ENCODE results near the gene HELB.

Gene HELB

DNA sequence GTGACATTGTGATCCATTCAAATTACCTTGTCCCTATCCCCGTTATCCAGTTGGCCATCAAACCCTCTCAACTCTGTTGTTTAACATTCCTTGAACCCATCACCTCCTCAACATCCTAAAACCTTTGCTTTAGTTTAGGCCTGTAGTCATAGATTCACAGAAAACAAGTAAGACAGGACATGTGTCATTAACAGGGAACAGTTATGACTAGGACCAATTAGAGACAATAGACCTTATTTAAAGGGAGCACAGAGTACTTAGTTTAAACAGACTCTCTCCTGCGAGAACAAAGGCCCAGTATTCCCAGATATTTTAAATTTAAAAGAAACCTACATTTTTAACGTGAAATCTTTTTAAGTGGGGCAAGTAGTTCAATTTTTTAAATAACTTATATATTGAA, 20.0 kb upstream of the HELB start (continued):
- TF ChIP-seq, protein P1, sequence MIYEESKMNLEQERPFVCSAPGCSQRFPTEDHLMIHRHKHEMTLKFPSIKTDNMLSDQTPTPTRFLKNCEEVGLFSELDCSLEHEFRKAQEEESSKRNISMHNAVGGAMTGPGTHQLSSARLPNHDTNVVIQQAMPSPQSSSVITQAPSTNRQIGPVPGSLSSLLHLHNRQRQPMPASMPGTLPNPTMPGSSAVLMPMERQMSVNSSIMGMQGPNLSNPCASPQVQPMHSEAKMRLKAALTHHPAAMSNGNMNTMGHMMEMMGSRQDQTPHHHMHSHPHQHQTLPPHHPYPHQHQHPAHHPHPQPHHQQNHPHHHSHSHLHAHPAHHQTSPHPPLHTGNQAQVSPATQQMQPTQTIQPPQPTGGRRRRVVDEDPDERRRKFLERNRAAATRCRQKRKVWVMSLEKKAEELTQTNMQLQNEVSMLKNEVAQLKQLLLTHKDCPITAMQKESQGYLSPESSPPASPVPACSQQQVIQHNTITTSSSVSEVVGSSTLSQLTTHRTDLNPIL (CRISPR knock-in tag; IDR thresholded peaks at IDR 0.05; ENCODE audit: low read depth): no peak
- no peak for TF ChIP-seq ZNF8 (CRISPR knock-in tag; IDR thresholded peaks at IDR 0.05)

DNA sequence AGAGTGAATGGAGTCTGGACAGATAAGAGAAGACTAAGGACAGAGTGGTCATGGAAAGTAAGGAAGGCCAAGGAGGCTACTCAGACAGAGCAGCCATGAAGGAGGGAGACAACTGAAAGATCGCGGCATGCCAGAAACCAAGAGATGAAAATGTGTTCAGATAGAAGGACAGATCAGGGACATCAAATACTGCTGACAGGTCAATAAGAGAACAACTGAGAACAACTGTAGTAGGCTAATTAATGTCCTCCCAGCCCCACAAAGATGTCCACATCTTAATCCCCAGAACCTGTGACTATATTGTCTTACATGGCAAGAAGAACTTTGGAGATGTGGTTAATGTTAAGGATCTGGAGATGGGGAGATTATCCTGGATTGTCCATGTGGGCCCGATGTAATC, 15.0 kb upstream of the HELB start:
- TF ChIP-seq TOX (CRISPR knock-in tag; IDR thresholded peaks at IDR 0.05; ENCODE audit: borderline replicate concordance): no peak
- no peak for TF ChIP-seq CSDC2 (CRISPR knock-in tag; IDR thresholded peaks at IDR 0.05)
- TF ChIP-seq ZFP30 (CRISPR knock-in tag; IDR thresholded peaks at IDR 0.05): no peak
- TF ChIP-seq, protein P2, sequence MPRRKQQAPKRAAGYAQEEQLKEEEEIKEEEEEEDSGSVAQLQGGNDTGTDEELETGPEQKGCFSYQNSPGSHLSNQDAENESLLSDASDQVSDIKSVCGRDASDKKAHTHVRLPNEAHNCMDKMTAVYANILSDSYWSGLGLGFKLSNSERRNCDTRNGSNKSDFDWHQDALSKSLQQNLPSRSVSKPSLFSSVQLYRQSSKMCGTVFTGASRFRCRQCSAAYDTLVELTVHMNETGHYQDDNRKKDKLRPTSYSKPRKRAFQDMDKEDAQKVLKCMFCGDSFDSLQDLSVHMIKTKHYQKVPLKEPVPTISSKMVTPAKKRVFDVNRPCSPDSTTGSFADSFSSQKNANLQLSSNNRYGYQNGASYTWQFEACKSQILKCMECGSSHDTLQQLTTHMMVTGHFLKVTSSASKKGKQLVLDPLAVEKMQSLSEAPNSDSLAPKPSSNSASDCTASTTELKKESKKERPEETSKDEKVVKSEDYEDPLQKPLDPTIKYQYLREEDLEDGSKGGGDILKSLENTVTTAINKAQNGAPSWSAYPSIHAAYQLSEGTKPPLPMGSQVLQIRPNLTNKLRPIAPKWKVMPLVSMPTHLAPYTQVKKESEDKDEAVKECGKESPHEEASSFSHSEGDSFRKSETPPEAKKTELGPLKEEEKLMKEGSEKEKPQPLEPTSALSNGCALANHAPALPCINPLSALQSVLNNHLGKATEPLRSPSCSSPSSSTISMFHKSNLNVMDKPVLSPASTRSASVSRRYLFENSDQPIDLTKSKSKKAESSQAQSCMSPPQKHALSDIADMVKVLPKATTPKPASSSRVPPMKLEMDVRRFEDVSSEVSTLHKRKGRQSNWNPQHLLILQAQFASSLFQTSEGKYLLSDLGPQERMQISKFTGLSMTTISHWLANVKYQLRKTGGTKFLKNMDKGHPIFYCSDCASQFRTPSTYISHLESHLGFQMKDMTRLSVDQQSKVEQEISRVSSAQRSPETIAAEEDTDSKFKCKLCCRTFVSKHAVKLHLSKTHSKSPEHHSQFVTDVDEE (CRISPR knock-in tag; IDR thresholded peaks at IDR 0.05): no peak
- no peak for TF ChIP-seq SNAI2 (CRISPR knock-in tag; IDR thresholded peaks at IDR 0.05)
- TF ChIP-seq, protein P1 (CRISPR knock-in tag; IDR thresholded peaks at IDR 0.05; ENCODE audit: low read depth): no peak
- no peak for TF ChIP-seq TCF4 (CRISPR knock-in tag; IDR thresholded peaks at IDR 0.05; ENCODE audit: borderline replicate concordance)
- no peak for TF ChIP-seq ZNF8 (CRISPR knock-in tag; IDR thresholded peaks at IDR 0.05)
- no peak for ATAC-seq

DNA sequence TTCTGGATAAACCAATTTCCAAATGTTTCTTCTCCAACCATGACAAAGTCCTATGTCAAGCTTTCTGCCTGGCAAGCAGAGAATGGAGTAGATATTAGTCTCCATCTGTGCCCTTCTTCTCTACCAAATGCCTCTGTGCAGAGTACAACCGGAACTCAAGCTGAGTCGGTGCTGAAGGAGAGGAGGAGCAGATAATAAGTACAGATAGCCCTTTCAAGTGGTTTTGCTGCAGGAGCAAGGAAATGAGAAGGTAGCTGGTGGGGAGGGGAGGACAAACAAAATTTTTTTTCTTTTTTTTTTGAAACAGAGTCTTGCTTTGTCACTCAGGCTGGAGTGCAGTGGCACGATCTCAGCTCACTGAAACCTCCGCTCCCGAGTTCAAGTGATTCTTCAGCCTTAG, 14.2 kb upstream of the HELB start:
- TF ChIP-seq ZNF565 (CRISPR knock-in tag; conservative IDR thresholded peaks at IDR 0.05; ENCODE audit: low read depth): no peak
- TF ChIP-seq CSDC2 (CRISPR knock-in tag; IDR thresholded peaks at IDR 0.05): no peak
- TF ChIP-seq, protein P3, sequence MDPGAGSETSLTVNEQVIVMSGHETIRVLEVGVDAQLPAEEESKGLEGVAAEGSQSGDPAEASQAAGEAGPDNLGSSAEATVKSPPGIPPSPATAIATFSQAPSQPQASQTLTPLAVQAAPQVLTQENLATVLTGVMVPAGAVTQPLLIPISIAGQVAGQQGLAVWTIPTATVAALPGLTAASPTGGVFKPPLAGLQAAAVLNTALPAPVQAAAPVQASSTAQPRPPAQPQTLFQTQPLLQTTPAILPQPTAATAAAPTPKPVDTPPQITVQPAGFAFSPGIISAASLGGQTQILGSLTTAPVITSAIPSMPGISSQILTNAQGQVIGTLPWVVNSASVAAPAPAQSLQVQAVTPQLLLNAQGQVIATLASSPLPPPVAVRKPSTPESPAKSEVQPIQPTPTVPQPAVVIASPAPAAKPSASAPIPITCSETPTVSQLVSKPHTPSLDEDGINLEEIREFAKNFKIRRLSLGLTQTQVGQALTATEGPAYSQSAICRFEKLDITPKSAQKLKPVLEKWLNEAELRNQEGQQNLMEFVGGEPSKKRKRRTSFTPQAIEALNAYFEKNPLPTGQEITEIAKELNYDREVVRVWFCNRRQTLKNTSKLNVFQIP (CRISPR knock-in tag; IDR thresholded peaks at IDR 0.05; ENCODE audit: borderline replicate concordance, low read depth): no peak
- TF ChIP-seq, protein P2 (CRISPR knock-in tag; IDR thresholded peaks at IDR 0.05): no peak
- TF ChIP-seq ISL1 (CRISPR knock-in tag; IDR thresholded peaks at IDR 0.05): no peak
- TF ChIP-seq ESRRG (CRISPR knock-in tag; IDR thresholded peaks at IDR 0.05): no peak
- TF ChIP-seq ZNF70 (CRISPR knock-in tag; IDR thresholded peaks at IDR 0.05): no peak
- no peak for TF ChIP-seq ZFP3 (CRISPR knock-in tag; IDR thresholded peaks at IDR 0.05)
- TF ChIP-seq, protein P1 (CRISPR knock-in tag; IDR thresholded peaks at IDR 0.05; ENCODE audit: low read depth): no peak
- TF ChIP-seq GLIS3 (CRISPR knock-in tag; IDR thresholded peaks at IDR 0.05): no peak
- TF ChIP-seq OSR1 (CRISPR knock-in tag; IDR thresholded peaks at IDR 0.05): no peak
- no peak for TF ChIP-seq ARNTL (CRISPR knock-in tag; IDR thresholded peaks at IDR 0.05; ENCODE audit: borderline replicate concordance, low read depth)
- TF ChIP-seq RARB (CRISPR knock-in tag; IDR thresholded peaks at IDR 0.05): no peak
- TF ChIP-seq TCF4 (CRISPR knock-in tag; IDR thresholded peaks at IDR 0.05; ENCODE audit: borderline replicate concordance): no peak
- no peak for ATAC-seq

Measured in SK-N-SH treated with all-trans-retinoic acid at 6 μM for 48 hours (cell line).